Measurements from ENCODE around the gene PCDHGC3.

PCDHGC3 gene

GRCh38 chr5:141485321-141486055 is 9.7 kb downstream of the PCDHGC3 start:
- no peak for DNase-seq

DNA sequence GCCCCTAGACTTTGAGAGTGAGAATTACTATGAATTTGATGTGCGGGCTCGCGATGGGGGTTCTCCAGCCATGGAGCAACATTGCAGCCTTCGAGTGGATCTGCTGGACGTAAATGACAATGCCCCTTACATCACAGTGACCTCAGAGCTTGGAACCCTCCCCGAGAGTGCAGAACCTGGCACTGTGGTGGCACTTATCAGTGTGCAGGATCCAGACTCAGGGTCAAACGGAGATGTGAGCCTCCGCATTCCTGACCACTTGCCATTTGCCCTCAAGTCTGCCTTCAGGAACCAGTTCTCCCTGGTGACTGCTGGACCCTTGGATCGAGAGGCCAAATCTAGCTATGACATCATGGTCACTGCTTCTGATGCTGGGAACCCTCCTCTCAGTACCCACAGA is 10.3 kb downstream of the PCDHGC3 start:
- no peak for DNase-seq

GRCh38 chr5:141487131-141487530 is 11.4 kb downstream of the PCDHGC3 start:
- no peak for DNase-seq

DNA sequence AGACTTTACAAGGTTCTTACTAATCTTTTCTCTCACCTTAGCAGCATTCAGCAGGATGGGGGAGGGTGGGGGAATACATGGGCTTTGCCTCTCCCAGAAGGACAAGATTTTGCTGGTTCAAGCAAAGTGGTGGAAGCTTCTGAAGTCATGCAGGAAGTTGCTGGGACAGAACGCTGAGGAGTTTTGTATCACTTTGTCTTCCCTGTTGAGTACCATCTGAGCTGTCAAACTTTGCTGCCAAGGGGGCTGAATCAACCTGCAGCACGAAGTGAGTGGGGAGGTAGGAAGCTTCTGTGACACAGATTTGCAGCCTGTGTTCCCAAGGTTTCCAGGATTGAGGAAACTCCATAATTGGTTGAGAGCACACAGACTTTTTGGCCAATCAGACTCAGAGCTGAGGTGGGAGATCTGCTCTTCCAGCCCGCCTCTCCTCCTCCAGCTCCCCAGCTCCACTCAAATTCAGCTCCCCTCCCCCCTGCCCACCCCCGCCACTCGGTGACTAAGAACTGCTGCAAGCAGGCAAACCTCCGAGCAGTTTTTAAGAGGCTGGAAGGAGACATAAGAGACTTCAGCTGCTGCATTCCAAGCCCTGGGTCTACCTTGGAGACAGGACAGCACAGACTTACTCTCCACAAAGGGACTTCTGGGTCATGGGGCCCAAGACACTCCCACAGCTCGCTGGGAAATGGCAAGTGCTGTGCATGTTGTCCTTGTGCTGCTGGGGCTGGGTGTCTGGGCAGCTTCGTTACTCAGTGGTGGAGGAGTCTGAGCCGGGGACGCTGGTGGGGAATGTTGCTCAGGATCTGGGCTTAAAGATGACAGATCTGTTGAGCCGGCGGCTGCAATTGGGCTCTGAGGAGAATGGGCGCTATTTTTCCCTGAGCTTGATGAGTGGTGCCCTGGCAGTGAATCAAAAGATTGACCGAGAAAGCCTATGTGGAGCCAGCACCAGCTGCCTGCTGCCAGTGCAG is 13.1 kb downstream of the PCDHGC3 start, which contains the start of gene PCDHGC5:
TSS of gene PCDHGC5 (plus strand) at position 491 of the 971 bp plus-strand sequence. CDS start at position 651, 160 bp downstream.
- no peak for DNase-seq

DNA sequence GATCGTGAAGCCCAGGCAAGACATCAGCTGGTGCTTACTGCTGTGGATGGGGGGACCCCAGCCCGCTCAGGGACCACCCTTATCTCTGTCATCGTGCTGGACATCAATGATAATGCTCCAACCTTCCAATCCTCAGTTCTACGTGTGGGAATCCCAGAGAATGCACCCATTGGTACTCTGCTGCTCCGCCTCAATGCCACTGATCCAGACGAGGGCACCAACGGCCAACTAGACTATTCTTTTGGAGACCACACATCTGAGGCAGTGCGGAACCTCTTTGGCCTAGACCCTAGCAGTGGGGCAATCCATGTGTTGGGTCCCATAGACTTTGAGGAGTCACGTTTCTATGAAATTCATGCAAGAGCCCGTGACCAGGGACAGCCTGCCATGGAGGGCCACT is 14.1 kb downstream of the PCDHGC3 start:
- DNase-seq, result no peak

- no peak for DNase-seq
Measured at GRCh38 chr5:141490271-141490670, 14.5 kb downstream of the PCDHGC3 start.

DNA sequence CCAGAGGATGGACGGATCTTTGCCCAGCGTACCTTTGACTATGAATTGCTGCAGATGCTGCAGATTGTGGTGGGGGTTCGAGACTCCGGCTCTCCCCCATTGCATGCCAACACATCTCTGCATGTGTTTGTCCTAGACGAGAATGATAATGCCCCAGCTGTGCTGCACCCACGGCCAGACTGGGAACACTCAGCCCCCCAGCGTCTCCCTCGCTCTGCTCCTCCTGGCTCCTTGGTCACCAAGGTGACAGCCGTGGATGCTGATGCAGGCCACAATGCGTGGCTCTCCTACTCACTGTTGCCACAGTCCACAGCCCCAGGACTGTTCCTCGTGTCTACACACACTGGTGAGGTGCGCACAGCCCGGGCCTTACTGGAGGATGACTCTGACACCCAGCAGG is 15.0 kb downstream of the PCDHGC3 start:
- no peak for DNase-seq

DNA sequence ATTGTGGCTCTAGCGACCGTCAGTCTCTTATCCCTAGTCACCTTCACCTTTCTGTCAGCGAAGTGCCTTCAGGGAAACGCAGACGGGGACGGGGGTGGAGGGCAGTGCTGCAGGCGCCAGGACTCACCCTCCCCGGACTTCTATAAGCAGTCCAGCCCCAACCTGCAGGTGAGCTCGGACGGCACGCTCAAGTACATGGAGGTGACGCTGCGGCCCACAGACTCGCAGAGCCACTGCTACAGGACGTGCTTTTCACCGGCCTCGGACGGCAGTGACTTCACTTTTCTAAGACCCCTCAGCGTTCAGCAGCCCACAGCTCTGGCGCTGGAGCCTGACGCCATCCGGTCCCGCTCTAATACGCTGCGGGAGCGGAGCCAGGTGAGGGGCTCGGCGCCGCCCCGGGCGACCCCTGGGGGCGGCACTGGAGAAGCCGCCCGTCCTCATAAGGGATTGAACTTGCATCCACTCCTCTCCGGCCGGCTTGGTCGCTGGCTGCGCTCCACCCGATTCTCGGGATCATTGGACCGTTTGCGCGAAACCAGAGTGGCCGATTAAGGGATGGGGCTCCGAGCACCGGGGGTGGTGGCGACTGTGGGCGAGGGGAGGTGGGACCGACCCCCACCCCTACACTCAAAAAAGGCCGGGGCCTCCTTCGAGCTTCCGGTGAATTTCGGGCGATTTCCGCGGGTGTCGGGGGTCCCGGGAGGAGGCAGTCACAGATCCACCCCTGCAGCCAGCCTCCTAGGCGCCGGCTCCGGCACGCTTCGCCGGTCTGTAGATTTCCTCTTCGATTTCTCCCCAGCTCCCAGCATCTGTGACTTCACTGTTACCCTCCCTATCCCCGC is 15.8 kb downstream of the PCDHGC3 start:
- peak; percentile 45 for DNase-seq

- peak; percentile 65 for DNase-seq
Measured at GRCh38 chr5:141492168-141492885, 16.6 kb downstream of the PCDHGC3 start.

DNA sequence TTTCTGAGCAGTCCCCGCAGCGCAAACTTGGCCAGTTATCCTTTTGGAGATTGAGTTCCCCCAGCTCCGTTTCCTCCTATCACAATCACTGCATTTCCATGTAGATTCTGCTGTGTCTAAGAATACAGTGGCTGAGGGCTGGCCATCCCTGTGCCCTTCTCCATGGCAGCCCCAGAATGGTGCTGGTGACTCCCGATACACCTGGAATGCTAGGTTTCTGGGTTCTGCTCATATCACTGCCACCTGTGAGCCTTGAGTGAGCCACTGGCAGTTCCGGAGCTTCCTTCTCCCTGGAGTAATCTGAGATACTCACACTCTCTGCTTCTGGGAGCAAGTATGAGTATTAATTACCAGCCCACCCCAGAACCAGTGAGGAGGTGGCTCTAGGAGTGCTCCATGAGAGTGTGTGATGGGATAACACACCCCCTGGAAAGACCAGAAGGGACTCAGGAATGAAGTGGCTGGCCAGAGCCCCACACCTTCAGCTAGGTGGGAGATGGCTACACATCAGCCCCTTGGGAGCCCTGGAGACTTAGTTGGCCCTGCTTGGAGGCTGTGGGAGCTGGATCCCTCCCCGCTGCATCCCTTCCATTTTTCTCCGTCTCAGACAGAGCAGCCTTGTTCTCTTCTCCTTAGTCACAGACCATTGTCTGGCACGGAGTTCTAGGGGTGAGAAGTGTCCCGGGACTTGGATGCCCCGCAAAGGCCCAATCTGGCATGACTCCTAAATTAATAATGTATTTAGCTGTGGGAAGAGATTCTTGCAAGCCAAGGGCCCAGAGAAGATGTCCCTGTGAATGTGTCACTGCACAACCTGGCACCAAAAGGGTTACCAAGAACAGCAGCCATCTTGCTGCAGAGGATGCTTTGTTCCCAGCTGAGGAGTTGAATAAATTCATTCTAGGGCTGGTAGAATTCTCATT is 18.0 kb downstream of the PCDHGC3 start:
- peak; percentile 59 for DNase-seq

GRCh38 chr5:141494761-141495452 is 19.1 kb downstream of the PCDHGC3 start:
- peak; percentile 77 for DNase-seq

GRCh38 chr5:141495453-141495811 is 19.7 kb downstream of the PCDHGC3 start:
- peak; percentile 35 for DNase-seq

DNA sequence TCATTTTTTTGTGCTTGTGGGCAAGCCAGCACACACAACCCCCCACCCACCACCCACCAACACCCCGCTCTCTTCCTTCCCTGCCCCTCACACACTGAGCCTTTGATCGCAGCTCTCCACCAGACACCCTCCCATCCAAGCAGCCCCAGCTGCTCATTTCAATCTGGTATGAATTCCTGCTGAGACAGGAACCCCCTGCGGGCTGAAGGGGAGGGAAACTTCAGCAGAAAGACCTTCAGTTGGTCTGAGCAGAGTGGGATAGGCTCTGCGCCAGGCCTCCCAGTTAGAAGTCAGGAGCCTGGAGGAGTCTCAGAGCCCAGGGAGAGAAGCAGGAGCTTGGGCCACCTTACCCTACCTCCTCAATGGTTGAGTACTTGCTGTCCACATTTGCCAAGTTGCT is 20.3 kb downstream of the PCDHGC3 start:
- peak; percentile 84 for DNase-seq

DNA sequence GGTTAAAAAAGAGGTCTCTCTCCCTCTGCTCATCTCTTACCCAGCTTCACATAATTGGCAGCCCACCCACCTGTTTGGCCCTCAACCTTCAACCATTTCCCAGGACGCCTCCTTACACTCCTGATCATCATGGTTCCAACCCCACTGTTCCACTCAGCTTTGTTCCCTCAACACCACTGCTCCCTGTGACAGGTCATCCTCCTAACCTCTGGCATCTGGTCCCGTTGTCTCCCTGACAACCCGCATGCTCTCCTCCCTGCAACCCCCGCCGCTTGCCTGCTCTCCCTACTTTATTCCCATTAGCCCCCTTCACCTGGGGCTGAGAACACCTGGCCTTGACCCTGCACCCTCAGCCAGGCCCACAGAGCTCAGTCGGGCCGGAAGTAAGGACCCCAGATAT is 26.0 kb downstream of the PCDHGC3 start:
- DNase-seq, result peak; percentile 54

GRCh38 chr5:141503681-141504080 is 27.9 kb downstream of the PCDHGC3 start:
- DNase-seq, result no peak

GRCh38 chr5:141504216-141504615 is 28.4 kb downstream of the PCDHGC3 start:
- no peak for DNase-seq

GRCh38 chr5:141506381-141507155 is 30.8 kb downstream of the PCDHGC3 start:
- DNase-seq, result no peak

GRCh38 chr5:141507387-141508091 is 31.8 kb downstream of the PCDHGC3 start:
- peak; percentile 67 for DNase-seq

- DNase-seq, result no peak
Measured at GRCh38 chr5:141508440-141508797, 32.7 kb downstream of the PCDHGC3 start.
